IPS-15b (cell line): ENCODE results near the gene SMIM5.
A peak's percentile ranks its signal among the peaks of the same experiment; 100 is the strongest.
"Not testable (repeated sequence)": the region's sequence is repeated elsewhere in the genome, so short reads cannot be mapped to it uniquely, and the experiment has no call there.

Source experiments
- H3K27me3 ChIP-seq: one replicate; pipeline ENCODE4 v1.6.1; 2013; ENCODE audit warnings: low read length; ENCODE audit not compliant: control insufficient read depth, insufficient read depth
- H3K36me3 ChIP-seq: one replicate; pipeline ENCODE4 v1.6.1; 2013; ENCODE audit warnings: low read length; ENCODE audit not compliant: control insufficient read depth, insufficient read depth
- H3K4me1 ChIP-seq: one replicate; pipeline ENCODE4 v1.6.1; 2013; ENCODE audit warnings: mild to moderate bottlenecking, low read length; ENCODE audit not compliant: control insufficient read depth, insufficient read depth
- H3K4me3 ChIP-seq: one replicate; pipeline ENCODE4 v1.5.1; 2013; ENCODE audit warnings: low read depth, low read length
- H3K9ac ChIP-seq: one replicate; pipeline ENCODE4 v1.6.1; 2013; ENCODE audit warnings: low read depth, mild to moderate bottlenecking, low read length
- H3K9me3 ChIP-seq: one replicate; pipeline ENCODE4 v1.6.1; 2013; ENCODE audit warnings: mild to moderate bottlenecking, low read length; ENCODE audit not compliant: control insufficient read depth, insufficient read depth

Gene SMIM5

DNA sequence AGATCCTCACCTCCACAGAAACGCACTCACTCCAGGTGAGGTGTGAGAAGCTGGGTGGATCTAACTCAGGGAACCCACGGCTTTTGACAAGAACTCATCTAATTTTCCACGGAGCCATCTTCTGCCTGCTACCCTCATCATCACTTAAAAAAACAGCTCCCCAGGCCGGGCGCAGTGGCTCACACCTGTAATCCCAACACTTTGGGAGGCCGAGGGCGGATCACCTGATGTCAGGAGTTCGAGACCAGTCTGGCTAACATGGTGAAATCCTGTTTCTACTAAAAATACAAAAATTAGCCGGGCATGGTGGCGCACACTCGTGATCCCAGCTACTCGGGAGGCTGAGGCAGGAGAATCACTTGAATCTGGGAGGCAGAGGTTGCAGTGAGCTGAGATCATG is 4.8 kb downstream of the SMIM5 start:
- not testable (repeated sequence) for H3K36me3 ChIP-seq

GRCh38 chr17:75638893-75639292 is 5.7 kb downstream of the SMIM5 start:
- Histone ChIP-seq H3K4me1 (peaks cover 8% of the 10 kb centered on the region), H3K27me3 (no peaks in the 10 kb centered on the region), H3K36me3 (no peaks in the 10 kb centered on the region), H3K9me3 (no peaks in the 10 kb centered on the region), H3K9ac (no peak overlapping the region), H3K4me3 (no peak overlapping the region)

More for the DNA sequence above, 4.8 kb downstream of the SMIM5 start:
- not testable (repeated sequence) for H3K4me3 ChIP-seq, H3K9me3 ChIP-seq, H3K9ac ChIP-seq, H3K27me3 ChIP-seq, H3K4me1 ChIP-seq

DNA sequence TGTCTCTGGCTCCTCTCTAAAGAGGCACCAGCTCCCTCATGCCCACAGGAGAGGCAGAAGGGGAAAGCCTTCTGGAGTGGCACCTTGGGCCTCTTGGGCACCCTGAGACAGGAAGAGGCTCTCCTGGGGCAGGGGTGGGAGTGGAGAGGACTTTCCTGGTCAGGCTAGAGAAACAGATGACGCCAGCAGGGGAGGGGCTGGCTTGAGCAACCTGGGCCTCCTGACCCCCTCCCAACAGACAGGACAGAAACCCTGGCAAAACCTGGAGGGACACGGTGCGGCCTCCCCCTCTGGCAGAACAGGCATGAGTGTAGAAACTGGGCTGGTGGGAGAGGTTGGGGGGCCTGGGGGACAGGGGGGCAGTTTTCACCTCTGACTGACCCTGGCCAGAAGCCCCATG is 6.1 kb downstream of the SMIM5 start:
- Histone ChIP-seq H3K4me3 (no peak overlapping the region), H3K36me3 (no peaks in the 10 kb centered on the region), H3K27me3 (no peaks in the 10 kb centered on the region), H3K4me1 (peaks cover 8% of the 10 kb centered on the region), H3K9me3 (no peaks in the 10 kb centered on the region), H3K9ac (no peak overlapping the region)

GRCh38 chr17:75639771-75640555 is 6.7 kb downstream of the SMIM5 start:
- Histone ChIP-seq H3K36me3 (no peaks in the 10 kb centered on the region), H3K27me3 (no peaks in the 10 kb centered on the region), H3K9me3 (no peaks in the 10 kb centered on the region), H3K4me1 (peaks cover 8% of the 10 kb centered on the region), H3K9ac (no peak overlapping the region), H3K4me3 (no peak overlapping the region)

DNA sequence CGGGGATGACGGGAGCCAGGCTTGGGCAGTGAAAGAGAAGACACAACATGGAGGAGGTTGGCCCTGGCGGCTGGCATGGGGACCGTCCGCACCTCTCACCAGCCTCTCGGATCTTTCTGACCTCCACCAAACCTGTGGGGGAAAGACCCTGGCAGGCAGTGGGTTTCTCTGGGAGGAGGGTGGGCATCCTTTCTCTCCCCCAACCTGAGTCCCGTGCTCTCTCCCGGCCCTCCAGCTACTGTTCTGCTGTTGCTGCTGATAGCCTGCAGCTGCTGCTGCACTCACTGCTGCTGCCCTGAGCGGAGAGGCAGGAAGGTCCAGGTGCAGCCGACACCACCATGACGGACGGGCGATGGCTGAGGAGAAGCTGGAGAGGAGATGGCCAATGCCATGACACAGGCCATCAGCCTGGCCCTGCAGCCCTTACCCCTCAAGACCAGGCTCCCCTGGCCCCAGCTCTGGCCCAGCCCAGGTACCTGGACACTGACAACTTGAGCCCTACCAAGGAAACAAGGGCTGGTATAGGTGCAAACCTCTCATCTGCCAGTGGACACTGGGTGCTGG is 7.4 kb downstream of the SMIM5 start:
- no peak overlapping the region for H3K4me3 ChIP-seq
- no peaks in the 10 kb centered on the region for H3K27me3 ChIP-seq
- peaks cover 8% of the 10 kb centered on the region for H3K4me1 ChIP-seq
- no peaks in the 10 kb centered on the region for H3K9me3 ChIP-seq
- no peaks in the 10 kb centered on the region for H3K36me3 ChIP-seq
- H3K9ac ChIP-seq: no peak overlapping the region

- no peaks in the 10 kb centered on the region for H3K9me3 ChIP-seq
- H3K9ac ChIP-seq: no peak overlapping the region
- no peak overlapping the region for H3K4me3 ChIP-seq
- peaks cover 8% of the 10 kb centered on the region for H3K4me1 ChIP-seq
- no peaks in the 10 kb centered on the region for H3K27me3 ChIP-seq
- no peaks in the 10 kb centered on the region for H3K36me3 ChIP-seq
These were observed 8.1 kb downstream of the SMIM5 start for GRCh38 chr17:75641343-75641742.

GRCh38 chr17:75642182-75642783 is 9.0 kb downstream of the SMIM5 start:
- H3K4me1 ChIP-seq: peaks cover 8% of the 10 kb centered on the region
- no peaks in the 10 kb centered on the region for H3K9me3 ChIP-seq
- H3K9ac ChIP-seq: no peak overlapping the region
- H3K27me3 ChIP-seq: no peaks in the 10 kb centered on the region
- H3K36me3 ChIP-seq: no peaks in the 10 kb centered on the region
- no peak overlapping the region for H3K4me3 ChIP-seq

GRCh38 chr17:75642784-75643642 is 9.8 kb downstream of the SMIM5 start:
- Histone ChIP-seq H3K9ac (peak overlapping the region; percentile 38), H3K36me3 (no peaks in the 10 kb centered on the region), H3K4me3 (no peak overlapping the region), H3K9me3 (no peaks in the 10 kb centered on the region), H3K4me1 (peaks cover 8% of the 10 kb centered on the region), H3K27me3 (no peaks in the 10 kb centered on the region)

GRCh38 chr17:75643643-75644017 is 10.4 kb downstream of the SMIM5 start:
- Histone ChIP-seq H3K9ac (peak overlapping the region; percentile 38), H3K4me3 (no peak overlapping the region), H3K4me1 (peaks cover 8% of the 10 kb centered on the region), H3K9me3 (no peaks in the 10 kb centered on the region), H3K27me3 (no peaks in the 10 kb centered on the region), H3K36me3 (no peaks in the 10 kb centered on the region)

DNA sequence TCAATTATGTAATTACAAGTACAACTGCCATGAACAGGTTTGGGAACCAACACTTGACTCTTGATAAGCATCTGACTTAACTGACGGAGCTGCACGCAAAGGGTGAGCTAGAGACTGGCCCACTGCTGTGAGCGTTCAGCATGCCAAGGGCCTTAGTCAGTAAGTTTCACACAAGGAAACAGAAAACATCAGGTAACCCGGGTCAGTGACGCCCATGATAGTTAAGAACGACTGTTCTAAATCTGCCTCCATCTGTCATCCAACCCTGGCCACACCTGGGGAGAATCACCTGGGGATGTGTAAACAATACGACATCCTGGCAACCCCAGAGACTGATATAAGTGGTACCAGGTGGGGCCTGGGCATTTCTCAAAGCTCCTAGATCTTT is 12.3 kb downstream of the SMIM5 start:
- Histone ChIP-seq H3K27me3 (no peaks in the 10 kb centered on the region), H3K36me3 (peaks cover 9% of the 10 kb centered on the region), H3K9me3 (no peaks in the 10 kb centered on the region), H3K9ac (no peak overlapping the region), H3K4me1 (peaks cover 8% of the 10 kb centered on the region), H3K4me3 (no peak overlapping the region)

- H3K36me3 ChIP-seq: peaks cover 14% of the 10 kb centered on the region
- H3K9ac ChIP-seq: no peak overlapping the region
- no peak overlapping the region for H3K4me3 ChIP-seq
- H3K9me3 ChIP-seq: no peaks in the 10 kb centered on the region
- H3K4me1 ChIP-seq: peaks cover 8% of the 10 kb centered on the region
- no peaks in the 10 kb centered on the region for H3K27me3 ChIP-seq
These were observed 12.8 kb downstream of the SMIM5 start for GRCh38 chr17:75645889-75646637.
